C4-2B (cell line): ENCODE results near the gene SEMA5A.

ENCODE experiments used
- CTCF ChIP-seq: fragments of 450-650 bp; conservative IDR thresholded peaks from 2 replicates; pipeline ENCODE4 v1.5.1; 2017; ENCODE audit warnings: mild to moderate bottlenecking
- ZFX ChIP-seq: fragments of 450-650 bp; IDR thresholded peaks from 2 replicates; pipeline ENCODE4 v1.6.1; 2017

GRCh38 chr5:9207817-9208418 is 338.0 kb downstream of the SEMA5A start:
- TF ChIP-seq CTCF (peak; percentile 75), ZFX (no peak)
